ENCODE measurements around the gene C2CD2. TPM values are rescaled to one million over a fixed set of nuclear protein-coding genes. Genes with fewer than 3 reads are reported as not detected.
A peak's percentile ranks its signal among the peaks of the same experiment; 100 is the strongest.

C2CD2 gene
- total RNA-seq, 5 donors from 2014 or later (not counting 1 experiment from before 2014, with no cell fraction given) = 7.7 to 15.0 (median 9.5) TPM

DNA sequence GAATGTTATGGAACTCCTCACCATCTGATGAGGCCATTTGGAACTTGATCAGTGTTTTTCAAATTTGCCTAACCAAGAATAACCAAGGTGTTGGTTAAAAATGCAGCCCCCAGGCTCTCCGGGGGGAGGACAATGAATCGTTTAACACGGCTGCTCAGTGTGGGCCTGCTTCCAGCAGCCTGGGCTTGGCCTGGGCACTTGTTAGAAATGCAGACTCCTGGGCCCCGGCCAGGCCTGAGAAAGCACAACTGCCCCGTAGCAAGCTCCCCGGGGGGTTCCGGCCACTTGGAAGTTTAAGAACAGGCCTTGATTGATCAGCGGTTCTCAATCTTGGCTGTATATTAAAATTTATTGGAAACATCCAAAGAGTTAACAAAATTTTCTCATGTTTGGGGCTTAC, 22.8 kb upstream of the C2CD2 start:
- Histone ChIP-seq H3K36me3 (ENCODE audit: control insufficient read depth in 2 of 2, extremely low read depth in 1 of 2, insufficient read depth in 1 of 2, low read length in 1 of 2) (no peaks in the 10 kb centered on the region), H3K27me3 (replicated peaks in 1 of 2; ENCODE audit: control insufficient read depth in 2 of 2, extremely low read depth in 1 of 2, insufficient read depth in 2 of 2, low read length in 1 of 2) (peaks cover 0 to 10% of the 10 kb centered on the region in 2 experiments), H3K4me1 (ENCODE audit: control insufficient read depth in 1 of 2, extremely low read depth in 1 of 2, insufficient read depth in 2 of 2, low read length in 2 of 2) (peaks cover 0 to 16% of the 10 kb centered on the region in 2 experiments), H3K27ac (ENCODE audit: low read length) (no peak overlapping the region), H3K9me3 (no peaks in the 10 kb centered on the region), H3K4me3 (ENCODE audit: control insufficient read depth in 1 of 2, extremely low read depth in 1 of 2, low read length in 1 of 2) (no peak overlapping the region)
- ATAC-seq (replicated peaks in 1 of 4) = no peak
- 100% methylated on average over 3 of the region's 8 CpGs for WGBS (ENCODE audit: insufficient coverage)
- POLR2A ChIA-PET = no interaction called here
- DNase-seq = no peak
- Mint-ChIP-seq H3K9me3 (peaks cover 6 to 7% (median 7%) of the 10 kb centered on the region in 3 donors), H3K4me1 (peaks cover 14 to 21% (median 16%) of the 10 kb centered on the region in 3 donors), H3K27ac (no peak overlapping the region), H3K36me3 (peaks cover 4% of the 10 kb centered on the region), H3K27me3 (peaks cover 0 to 4% of the 10 kb centered on the region in 2 donors), H3K4me3 (no peak overlapping the region)
- CTCF ChIA-PET = no interaction called here

DNA sequence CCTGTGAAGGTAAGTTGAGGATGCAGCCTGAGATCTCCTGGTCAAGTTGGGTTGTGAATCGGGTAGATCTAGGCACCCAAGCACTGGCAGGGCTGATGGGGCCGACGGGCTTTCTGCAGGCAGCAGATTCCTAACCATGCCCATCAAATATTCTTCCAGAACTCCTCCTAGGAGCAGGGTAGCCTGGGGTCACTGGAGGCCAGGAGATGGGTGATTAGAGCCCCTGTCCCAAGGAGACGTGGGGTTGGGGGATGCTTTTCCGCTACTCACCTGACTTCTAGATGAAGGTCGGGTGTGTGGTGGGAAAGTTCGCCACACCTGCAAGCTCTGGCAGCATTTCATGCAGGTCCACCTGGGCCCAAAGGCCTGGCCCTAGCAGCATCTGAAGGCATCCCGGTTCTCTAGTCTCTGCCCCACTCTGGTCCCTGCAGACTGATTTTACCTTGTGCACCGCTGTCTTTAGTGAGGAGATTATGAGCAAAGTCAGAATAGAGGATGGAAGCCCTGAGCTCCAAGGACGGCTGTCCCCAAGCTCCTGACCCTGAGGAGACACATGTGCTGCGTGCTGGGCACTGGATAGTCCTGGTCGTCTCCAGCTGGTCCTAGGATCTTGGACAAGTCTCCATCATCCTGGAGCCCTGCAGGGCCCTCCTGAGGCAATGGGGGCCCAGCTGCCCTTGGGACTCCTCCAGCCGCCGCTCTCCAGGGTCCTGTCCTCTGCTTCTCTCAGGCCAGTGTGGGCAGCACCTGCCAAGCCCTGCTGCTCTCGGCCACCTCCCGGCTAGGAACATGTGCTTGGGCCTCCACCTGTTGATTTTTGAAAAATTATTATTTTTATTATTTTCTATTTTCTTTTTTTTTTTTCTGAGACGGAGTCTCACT, 21.8 kb upstream of the C2CD2 start:
- H3K27me3 ChIP-seq (replicated peaks in 1 of 2; ENCODE audit: control insufficient read depth in 2 of 2, extremely low read depth in 1 of 2, insufficient read depth in 2 of 2, low read length in 1 of 2) = peaks cover 0 to 10% of the 10 kb centered on the region in 2 experiments
- H3K27ac ChIP-seq (ENCODE audit: low read length) = no peak overlapping the region
- Mint-ChIP-seq H3K4me3 (no peak overlapping the region), H3K4me1 (peaks cover 14 to 21% (median 16%) of the 10 kb centered on the region in 3 donors), H3K27ac (no peak overlapping the region), H3K9me3 (peaks cover 6 to 7% (median 7%) of the 10 kb centered on the region in 3 donors), H3K36me3 (peaks cover 4% of the 10 kb centered on the region), H3K27me3 (peaks cover 0 to 4% of the 10 kb centered on the region in 2 donors)
- peaks cover 0 to 16% of the 10 kb centered on the region in 2 experiments for H3K4me1 ChIP-seq (ENCODE audit: control insufficient read depth in 1 of 2, extremely low read depth in 1 of 2, insufficient read depth in 2 of 2, low read length in 2 of 2)
- ChIA-PET POLR2A (no interaction called here), CTCF (no interaction called here)
- no peaks in the 10 kb centered on the region for H3K9me3 ChIP-seq
- peak in 2 of 35 experiments; percentile 2 to 17 for DNase-seq
- no peaks in the 10 kb centered on the region for H3K36me3 ChIP-seq (ENCODE audit: control insufficient read depth in 2 of 2, extremely low read depth in 1 of 2, insufficient read depth in 1 of 2, low read length in 1 of 2)
- WGBS (ENCODE audit: insufficient coverage) = 94% methylated on average over 10 of the region's 17 CpGs
- no peak for ATAC-seq (replicated peaks in 1 of 4)
- H3K4me3 ChIP-seq (ENCODE audit: control insufficient read depth in 1 of 2, extremely low read depth in 1 of 2, low read length in 1 of 2) = no peak overlapping the region

DNA sequence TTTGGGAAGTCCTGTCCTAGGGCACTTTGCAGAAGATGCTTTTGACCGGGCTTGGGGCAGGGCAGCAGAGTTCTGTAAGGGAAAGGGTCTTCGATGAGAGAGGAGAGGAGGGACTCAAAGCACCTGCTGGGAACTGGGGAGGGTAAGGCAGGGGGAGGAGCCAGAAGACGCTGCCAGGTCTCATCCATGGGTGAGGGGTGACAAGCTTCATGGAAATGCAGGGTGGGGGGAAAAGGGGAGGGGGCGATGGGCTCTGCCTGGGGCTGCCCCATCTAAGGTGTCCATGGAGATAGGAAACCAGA, 20.9 kb upstream of the C2CD2 start:
- Mint-ChIP-seq H3K4me1 (peaks cover 14 to 21% (median 16%) of the 10 kb centered on the region in 3 donors), H3K9me3 (peaks cover 6 to 7% (median 7%) of the 10 kb centered on the region in 3 donors), H3K27me3 (peaks cover 0 to 4% of the 10 kb centered on the region in 2 donors), H3K4me3 (peak overlapping the region in 1 of 3 donors; percentile 66), H3K36me3 (peaks cover 4% of the 10 kb centered on the region), H3K27ac (peak overlapping the region in 1 of 2 donors; percentile 25)
- Histone ChIP-seq H3K27me3 (replicated peaks in 1 of 2; ENCODE audit: control insufficient read depth in 2 of 2, extremely low read depth in 1 of 2, insufficient read depth in 2 of 2, low read length in 1 of 2) (peaks cover 0 to 5% of the 10 kb centered on the region in 2 experiments), H3K27ac (ENCODE audit: low read length) (no peak overlapping the region), H3K4me3 (ENCODE audit: control insufficient read depth in 1 of 2, extremely low read depth in 1 of 2, low read length in 1 of 2) (no peak overlapping the region), H3K36me3 (ENCODE audit: control insufficient read depth in 2 of 2, extremely low read depth in 1 of 2, insufficient read depth in 1 of 2, low read length in 1 of 2) (no peaks in the 10 kb centered on the region), H3K9me3 (no peaks in the 10 kb centered on the region), H3K4me1 (ENCODE audit: control insufficient read depth in 1 of 2, extremely low read depth in 1 of 2, insufficient read depth in 2 of 2, low read length in 2 of 2) (peaks cover 0 to 16% of the 10 kb centered on the region in 2 experiments)
- ATAC-seq (replicated peaks in 1 of 4) = no peak
- peak in 1 of 35 experiments; percentile 0 for DNase-seq
- POLR2A ChIA-PET = no interaction called here
- CTCF ChIA-PET = no interaction called here
- WGBS (ENCODE audit: insufficient coverage) = 67% methylated on average over 1 of the region's 4 CpGs

DNA sequence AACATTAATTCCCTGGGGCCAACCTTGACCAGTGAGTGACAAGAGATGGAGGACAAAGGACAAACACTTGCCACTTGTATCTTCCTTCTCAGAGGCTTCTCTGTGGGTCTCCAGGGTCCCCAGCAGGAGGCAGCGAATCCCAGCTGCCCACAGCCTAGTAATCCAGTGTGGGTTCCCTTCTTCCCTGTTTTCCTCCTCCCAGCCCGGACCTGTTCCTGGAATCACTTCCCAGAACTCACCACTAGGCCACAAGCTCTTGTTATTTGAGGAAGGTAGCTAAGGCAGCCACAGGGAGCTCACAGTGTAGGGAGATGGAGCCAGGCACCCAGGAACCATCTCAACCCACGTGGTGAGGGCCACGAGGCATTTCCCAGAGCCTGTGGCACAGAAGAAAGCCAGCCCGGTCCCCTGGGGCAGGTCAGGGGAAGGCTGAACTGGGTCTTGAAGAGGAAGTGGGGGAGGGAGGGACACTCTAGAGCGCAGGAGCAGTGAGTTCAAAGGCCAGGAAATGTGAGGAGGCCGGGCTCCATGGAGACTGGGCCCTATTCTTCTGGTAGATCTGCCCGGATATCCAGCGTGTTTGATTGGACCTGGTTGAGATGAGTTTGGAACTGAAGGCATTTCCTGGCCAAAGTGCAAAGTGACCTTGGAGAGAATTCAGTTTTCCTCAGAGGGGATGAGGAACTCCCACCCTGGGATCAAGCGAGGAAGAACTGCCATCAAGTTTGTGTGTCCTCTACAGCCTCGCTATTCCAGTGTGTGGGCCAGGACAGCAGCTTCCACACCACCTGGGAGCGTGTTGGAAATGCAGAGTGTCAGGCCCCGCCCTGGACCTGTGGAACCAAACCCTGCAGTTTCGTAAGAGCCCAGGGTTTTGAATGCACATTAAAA, 20.3 kb upstream of the C2CD2 start:
- peaks cover 2% of the 10 kb centered on the region for H3K36me3 Mint-ChIP-seq
- ChIA-PET CTCF (no interaction called here), POLR2A (no interaction called here)
- Histone ChIP-seq H3K9me3 (no peaks in the 10 kb centered on the region), H3K36me3 (ENCODE audit: control insufficient read depth in 2 of 2, extremely low read depth in 1 of 2, insufficient read depth in 1 of 2, low read length in 1 of 2) (no peaks in the 10 kb centered on the region), H3K27ac (ENCODE audit: low read length) (peak overlapping the region; percentile 24), H3K4me3 (ENCODE audit: control insufficient read depth in 1 of 2, extremely low read depth in 1 of 2, low read length in 1 of 2) (peak overlapping the region in 1 of 2 donors; percentile 25), H3K27me3 (replicated peaks in 1 of 2; ENCODE audit: control insufficient read depth in 2 of 2, extremely low read depth in 1 of 2, insufficient read depth in 2 of 2, low read length in 1 of 2) (peaks cover 0 to 3% of the 10 kb centered on the region in 2 experiments), H3K4me1 (ENCODE audit: control insufficient read depth in 1 of 2, extremely low read depth in 1 of 2, insufficient read depth in 2 of 2, low read length in 2 of 2) (peaks cover 0 to 16% of the 10 kb centered on the region in 2 experiments)
- 48% methylated on average over 11 of the region's 14 CpGs for WGBS (ENCODE audit: insufficient coverage)
- peak; percentile 71 to 94 (median 81) for ATAC-seq (replicated peaks in 1 of 4)
- DNase-seq = peak in 15 of 35 experiments; percentile 6 to 37 (median 12)
- peak overlapping the region; percentile 49 to 53 for H3K27ac Mint-ChIP-seq
- H3K4me1 Mint-ChIP-seq = peaks cover 14 to 21% (median 16%) of the 10 kb centered on the region in 3 donors
- H3K4me3 Mint-ChIP-seq = peak overlapping the region in 1 of 3 donors; percentile 66
- peaks cover under 1 to 2% (median under 1%) of the 10 kb centered on the region in 3 donors for H3K9me3 Mint-ChIP-seq
- peaks cover 0 to 1% of the 10 kb centered on the region in 2 donors for H3K27me3 Mint-ChIP-seq

DNA sequence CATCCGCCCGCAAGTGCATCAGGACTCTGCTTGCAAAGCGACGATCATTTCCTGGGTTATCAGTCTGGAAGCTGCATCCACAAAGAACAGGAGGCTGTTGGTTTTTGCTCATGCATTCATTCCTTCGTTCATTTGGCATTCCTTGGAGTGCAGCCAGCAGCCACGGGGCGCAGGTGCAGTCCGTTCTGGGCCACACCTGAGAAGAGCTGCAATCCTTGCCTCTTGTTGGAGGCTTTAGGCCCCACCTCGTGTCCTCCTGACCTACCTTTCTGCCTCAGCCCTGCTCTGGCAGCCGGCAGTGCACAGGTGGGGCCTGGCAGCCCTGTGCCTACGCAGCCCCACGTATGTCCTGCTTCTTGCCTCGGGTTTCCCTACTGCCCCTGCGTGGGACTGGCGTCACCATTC, 19.6 kb upstream of the C2CD2 start:
- POLR2A ChIA-PET = no interaction called here
- WGBS (ENCODE audit: insufficient coverage) = 86% methylated on average over 9 of the region's 15 CpGs
- H3K27me3 Mint-ChIP-seq = no peaks in the 10 kb centered on the region
- H3K4me3 Mint-ChIP-seq = no peak overlapping the region
- CTCF ChIA-PET = no interaction called here
- H3K4me1 Mint-ChIP-seq = peaks cover 14 to 21% (median 16%) of the 10 kb centered on the region in 3 donors
- Histone ChIP-seq H3K36me3 (ENCODE audit: control insufficient read depth in 2 of 2, extremely low read depth in 1 of 2, insufficient read depth in 1 of 2, low read length in 1 of 2) (no peaks in the 10 kb centered on the region), H3K4me1 (ENCODE audit: control insufficient read depth in 1 of 2, extremely low read depth in 1 of 2, insufficient read depth in 2 of 2, low read length in 2 of 2) (peaks cover 0 to 16% of the 10 kb centered on the region in 2 experiments), H3K9me3 (no peaks in the 10 kb centered on the region), H3K27ac (ENCODE audit: low read length) (no peak overlapping the region), H3K4me3 (ENCODE audit: control insufficient read depth in 1 of 2, extremely low read depth in 1 of 2, low read length in 1 of 2) (no peak overlapping the region), H3K27me3 (replicated peaks in 1 of 2; ENCODE audit: control insufficient read depth in 2 of 2, extremely low read depth in 1 of 2, insufficient read depth in 2 of 2, low read length in 1 of 2) (peaks cover 0 to 3% of the 10 kb centered on the region in 2 experiments)
- no peak for DNase-seq
- no peak for ATAC-seq (replicated peaks in 1 of 4)
- no peaks in the 10 kb centered on the region for H3K9me3 Mint-ChIP-seq
- no peaks in the 10 kb centered on the region for H3K36me3 Mint-ChIP-seq
- H3K27ac Mint-ChIP-seq = peak overlapping the region in 1 of 2 donors; percentile 23

DNA sequence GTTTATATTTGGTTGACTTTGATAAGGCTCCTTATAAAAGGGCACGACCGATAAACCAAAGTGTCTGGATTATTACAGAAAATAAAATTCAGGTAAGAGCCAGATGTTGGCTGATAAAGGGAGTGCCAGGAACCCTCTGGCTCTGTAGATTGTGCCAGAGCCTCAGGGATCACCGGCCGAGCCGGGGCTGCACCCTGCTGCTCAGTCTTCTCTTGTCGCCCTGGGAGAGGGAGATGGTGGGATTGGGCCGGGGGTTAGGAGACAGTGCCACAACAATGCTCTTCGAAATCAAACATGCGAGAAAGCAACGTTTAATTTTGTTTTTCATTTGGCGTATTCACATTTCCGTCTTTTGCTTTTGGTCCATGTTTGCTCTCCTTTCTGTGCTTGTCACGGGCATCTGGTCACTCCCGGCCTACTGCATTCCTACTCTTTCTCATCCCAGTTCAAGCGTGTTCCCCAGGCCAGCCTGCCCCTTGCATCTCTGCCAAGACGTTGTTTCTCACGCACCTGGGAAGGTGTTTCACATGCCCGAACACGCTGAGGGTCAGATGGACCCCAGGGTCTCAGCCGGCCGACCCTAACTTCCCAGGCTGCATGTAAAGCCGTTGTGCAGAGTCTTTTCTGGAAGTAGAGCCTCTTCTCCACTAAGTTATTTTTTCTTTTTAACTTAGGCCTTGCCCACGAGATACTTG, 18.8 kb upstream of the C2CD2 start:
- no peak for DNase-seq
- no peaks in the 10 kb centered on the region for H3K36me3 Mint-ChIP-seq
- H3K27ac Mint-ChIP-seq = no peak overlapping the region
- POLR2A ChIA-PET = no interaction called here
- Histone ChIP-seq H3K4me3 (ENCODE audit: control insufficient read depth in 1 of 2, extremely low read depth in 1 of 2, low read length in 1 of 2) (no peak overlapping the region), H3K27ac (ENCODE audit: low read length) (no peak overlapping the region), H3K36me3 (ENCODE audit: control insufficient read depth in 2 of 2, extremely low read depth in 1 of 2, insufficient read depth in 1 of 2, low read length in 1 of 2) (no peaks in the 10 kb centered on the region), H3K9me3 (no peaks in the 10 kb centered on the region), H3K27me3 (replicated peaks in 1 of 2; ENCODE audit: control insufficient read depth in 2 of 2, extremely low read depth in 1 of 2, insufficient read depth in 2 of 2, low read length in 1 of 2) (peaks cover 0 to 3% of the 10 kb centered on the region in 2 experiments), H3K4me1 (ENCODE audit: control insufficient read depth in 1 of 2, extremely low read depth in 1 of 2, insufficient read depth in 2 of 2, low read length in 2 of 2) (peaks cover 0 to 16% of the 10 kb centered on the region in 2 experiments)
- H3K9me3 Mint-ChIP-seq = no peaks in the 10 kb centered on the region
- no peaks in the 10 kb centered on the region for H3K27me3 Mint-ChIP-seq
- peaks cover 14 to 21% (median 16%) of the 10 kb centered on the region in 3 donors for H3K4me1 Mint-ChIP-seq
- WGBS (ENCODE audit: insufficient coverage) = 87% methylated on average over 17 of the region's 23 CpGs
- ATAC-seq (replicated peaks in 1 of 4) = no peak
- CTCF ChIA-PET = no interaction called here
- no peak overlapping the region for H3K4me3 Mint-ChIP-seq

Measured in T-cell (primary cell).